HG02852 (cell line): ENCODE measurements around the gene IAPP.
"Not testable (repeated sequence)": the region's sequence is repeated elsewhere in the genome, so short reads cannot be mapped to it uniquely, and the experiment has no call there.

ENCODE experiments used
- ATAC-seq: cut with Tn5 transposase; IDR thresholded peaks from one replicate; pipeline ENCODE4 v1.9.1; 2021; ENCODE audit warnings: mild to moderate bottlenecking, moderate library complexity; ENCODE audit not compliant: unreplicated experiment

IAPP gene

GRCh38 chr12:21372602-21373001 is at the start of gene IAPP:
Gene IAPP, plus strand, starts transcription at chr12:21372902. Its CDS starts 450 bp downstream, at chr12:21373352.
- ATAC-seq: no peak

DNA sequence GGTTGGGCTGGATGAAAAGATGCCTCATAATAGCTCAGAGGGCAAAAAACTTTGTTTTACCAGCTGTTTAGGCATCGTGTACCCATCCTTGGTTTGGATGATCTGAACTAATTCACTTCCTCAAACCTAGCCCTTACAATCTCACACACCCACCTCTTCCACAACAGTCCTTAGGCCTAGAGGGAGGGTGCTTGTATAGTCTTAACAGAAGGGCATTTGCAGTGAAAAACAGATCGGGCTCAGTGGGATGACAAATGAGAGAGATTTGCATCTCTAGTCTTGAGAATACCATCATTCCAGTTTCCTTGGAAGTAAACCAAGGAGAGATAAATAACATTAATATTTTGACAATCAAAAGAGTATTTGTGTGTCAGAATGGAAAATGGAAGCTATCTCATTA is 49.0 kb upstream of the IAPP start:
- no peak for ATAC-seq

DNA sequence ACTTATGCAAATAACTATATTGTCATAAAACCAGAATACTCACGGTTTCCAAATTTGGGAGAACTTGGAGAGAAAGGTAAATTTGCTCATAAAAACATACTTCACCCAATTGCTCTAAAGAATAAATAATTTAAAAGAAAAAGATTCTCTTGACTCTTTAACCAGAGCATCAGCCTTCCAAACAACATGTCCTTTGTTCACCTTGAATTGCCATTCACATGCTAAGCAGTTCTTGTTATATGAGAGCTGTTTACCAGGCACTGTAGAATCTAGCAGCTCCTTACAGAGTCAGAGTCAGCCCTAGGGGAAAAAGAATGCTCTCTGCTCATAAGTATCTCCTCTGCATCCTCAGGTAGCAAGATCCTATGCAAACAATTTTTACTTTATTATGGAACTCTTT is 48.2 kb upstream of the IAPP start:
- ATAC-seq: no peak

- no peak for ATAC-seq
Observed at GRCh38 chr12:21328578-21328977, 44.1 kb upstream of the IAPP start.

- no peak for ATAC-seq
Observed at GRCh38 chr12:21330682-21331253, 41.9 kb upstream of the IAPP start.

DNA sequence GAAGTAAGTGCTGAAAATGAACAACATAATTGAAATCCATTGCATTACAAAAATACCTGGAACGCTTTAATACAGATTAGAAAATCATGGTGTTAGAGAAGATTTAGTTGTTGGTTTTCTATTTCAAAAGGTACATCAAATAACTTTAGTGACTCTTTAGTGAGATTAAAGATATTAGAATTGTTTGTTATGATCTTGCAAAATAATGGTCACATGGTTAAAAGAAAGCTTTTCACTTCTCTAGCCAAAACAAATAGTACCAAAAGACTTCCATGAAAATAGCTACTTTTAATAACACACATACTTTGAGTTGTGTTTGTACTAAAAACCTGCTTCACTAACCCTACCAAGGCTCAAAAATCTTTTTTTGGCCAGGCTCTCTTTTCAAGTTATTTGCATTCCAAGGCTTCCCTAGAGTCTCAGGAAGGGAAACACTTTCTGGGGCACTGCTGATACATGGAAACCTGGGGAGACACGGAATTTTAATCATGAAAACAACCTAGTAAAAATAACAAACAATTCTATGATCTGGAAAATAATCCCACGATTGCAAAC is 37.9 kb upstream of the IAPP start, which contains the start of gene SLCO1A2:
TSS of gene SLCO1A2 (minus strand) at position 147 of the 555 bp plus-strand sequence. CDS start 270 bp downstream, outside the sequence.
- no peak for ATAC-seq

GRCh38 chr12:21336656-21337055 is 36.0 kb upstream of the IAPP start:
- ATAC-seq: no peak

GRCh38 chr12:21337453-21337852 is 35.2 kb upstream of the IAPP start:
- no peak for ATAC-seq

GRCh38 chr12:21337959-21338744 is 34.5 kb upstream of the IAPP start:
- no peak for ATAC-seq

DNA sequence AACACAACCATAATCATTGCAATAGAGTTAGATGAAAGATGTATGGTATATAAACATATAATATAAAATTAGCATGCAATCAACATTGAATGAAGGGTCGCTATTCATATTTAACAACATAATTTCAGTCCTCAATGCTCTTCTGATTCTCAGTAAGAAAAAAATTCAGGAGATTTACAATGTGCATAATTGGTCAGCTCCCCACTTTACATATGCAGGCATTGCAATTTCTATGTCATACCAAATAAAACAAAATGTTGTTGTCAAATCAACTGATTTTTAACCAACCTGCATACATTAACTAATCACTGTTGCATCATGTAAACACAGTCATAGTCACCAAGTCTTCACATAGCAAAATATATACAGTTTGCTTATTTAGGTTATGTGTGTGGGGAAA is 32.8 kb upstream of the IAPP start:
- ATAC-seq: no peak

- no peak for ATAC-seq
Observed at GRCh38 chr12:21340403-21340802, 32.3 kb upstream of the IAPP start.

DNA sequence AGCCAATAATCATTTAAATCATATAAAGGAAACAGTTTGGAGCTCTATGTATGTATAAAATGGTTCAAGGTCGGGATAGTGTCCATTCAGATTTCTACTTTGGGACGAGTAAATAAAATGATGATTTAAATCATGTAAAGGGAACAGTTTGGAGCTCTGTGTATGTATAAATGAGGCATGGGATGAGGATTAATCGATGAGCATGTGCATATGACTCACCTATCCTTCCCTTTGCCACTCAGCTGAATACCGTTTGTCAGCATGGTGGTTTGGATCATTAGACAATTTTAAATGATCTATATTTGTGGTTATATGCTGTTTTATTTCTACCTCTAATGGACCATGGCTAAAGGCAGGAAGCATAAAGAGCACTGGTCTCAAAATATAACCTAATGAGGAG is 30.9 kb upstream of the IAPP start:
- no peak for ATAC-seq

DNA sequence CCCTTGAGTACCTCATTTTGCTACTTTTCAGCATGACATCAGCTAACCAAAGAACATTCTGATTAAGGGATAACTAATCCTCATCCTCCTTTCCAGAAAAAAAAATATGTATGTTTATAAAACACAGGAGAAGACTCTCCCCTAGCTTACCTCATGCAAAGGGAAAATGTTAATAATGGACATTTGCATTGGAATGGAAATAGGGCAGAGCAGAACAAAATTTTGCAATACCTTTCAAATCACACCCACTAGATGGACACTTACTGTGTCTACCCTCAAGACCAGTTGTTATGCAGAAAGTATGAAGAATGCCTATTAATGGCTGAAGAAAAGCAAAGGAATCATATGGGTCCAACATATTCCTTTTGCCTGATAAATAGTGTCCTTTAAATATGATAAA is 29.1 kb upstream of the IAPP start:
- no peak for ATAC-seq

DNA sequence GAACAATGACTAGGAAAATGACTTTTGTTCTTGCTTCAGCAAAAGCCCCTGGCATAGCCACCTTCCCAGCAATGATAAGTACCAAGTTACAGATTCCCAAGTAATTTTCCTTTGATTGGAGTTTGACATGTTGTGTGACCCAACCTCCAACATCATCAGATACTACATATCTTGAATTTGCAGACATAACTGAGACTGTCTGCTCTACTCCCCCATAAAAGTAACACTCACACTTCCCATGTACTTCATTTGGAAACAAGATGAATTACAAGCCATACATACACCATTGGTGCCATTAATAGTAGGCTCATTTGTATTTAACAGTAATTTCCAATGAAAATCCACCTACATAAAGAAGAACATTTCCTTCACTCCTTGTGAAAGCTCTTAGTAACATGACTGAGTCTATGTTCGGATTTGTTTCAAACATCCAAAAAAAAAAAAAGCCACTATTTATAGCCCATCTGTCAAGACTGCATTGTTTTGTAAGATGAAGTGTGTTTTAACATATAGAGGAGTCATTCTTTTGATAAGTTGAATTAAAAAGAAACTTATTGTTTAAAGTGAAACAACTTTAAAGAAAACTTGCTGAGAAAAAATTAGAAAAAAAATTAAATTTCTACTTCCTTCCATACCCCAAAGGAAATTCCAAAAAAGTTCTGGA is 26.0 kb upstream of the IAPP start:
- no peak for ATAC-seq

DNA sequence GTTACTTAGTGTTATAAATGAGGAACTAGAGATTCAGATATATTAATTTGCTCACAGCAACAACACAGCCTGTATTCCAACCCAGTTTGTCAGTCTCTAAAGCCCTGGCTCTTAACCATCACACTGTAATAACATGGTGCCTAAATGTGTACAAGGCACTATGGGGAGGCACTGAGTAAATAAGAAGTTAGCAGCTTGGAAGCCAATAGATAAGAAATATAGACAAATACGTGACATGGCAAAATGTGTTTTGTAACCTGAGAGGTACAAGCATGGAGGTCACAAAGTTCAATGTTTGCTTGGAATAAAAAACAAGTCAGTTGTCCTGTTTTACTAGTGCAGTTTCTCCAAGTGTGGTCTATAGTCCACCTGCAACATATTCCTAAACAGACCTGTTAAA is 21.7 kb upstream of the IAPP start:
- no peak for ATAC-seq

GRCh38 chr12:21353487-21353886 is 19.2 kb upstream of the IAPP start:
- ATAC-seq: no peak

DNA sequence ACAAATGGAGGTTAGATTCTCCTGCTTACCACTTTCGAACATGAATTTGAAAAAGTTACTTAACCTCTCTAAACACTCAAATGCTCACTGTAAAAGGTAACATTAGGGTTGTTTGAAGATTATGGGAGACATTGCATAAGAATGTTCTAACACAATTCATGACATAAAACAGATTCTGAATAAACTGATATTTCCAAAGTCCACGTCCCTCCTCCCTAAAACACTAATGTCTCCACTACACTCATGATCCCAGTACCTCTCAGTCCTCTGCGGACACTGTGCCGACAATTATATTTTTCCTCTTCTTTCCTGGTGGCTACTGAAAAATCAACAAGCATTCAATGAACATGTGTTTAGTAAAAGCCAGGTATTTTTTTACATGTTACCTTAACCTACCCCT is 18.8 kb upstream of the IAPP start:
- ATAC-seq: no peak

DNA sequence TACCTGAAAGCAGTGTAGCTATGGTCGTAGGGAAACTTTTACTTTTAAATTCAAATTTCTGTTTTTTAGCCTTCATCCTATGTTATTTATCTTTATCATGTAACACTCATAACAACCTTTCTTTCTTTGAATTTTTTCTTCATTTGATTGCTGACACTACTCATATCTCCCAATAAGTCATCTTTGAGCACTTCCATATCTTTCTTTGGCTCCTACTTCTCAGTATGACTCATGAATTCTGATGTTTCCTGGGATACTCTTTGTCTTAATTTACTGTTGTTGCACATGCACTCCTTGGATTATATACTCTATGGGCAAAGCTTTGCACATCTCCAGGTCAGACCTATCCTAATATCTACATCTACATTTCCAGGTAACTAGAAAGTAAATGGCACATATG is 18.1 kb upstream of the IAPP start:
- no peak for ATAC-seq

GRCh38 chr12:21360632-21361031 is 12.1 kb upstream of the IAPP start:
- not testable (repeated sequence) for ATAC-seq

GRCh38 chr12:21369141-21369980 is 3.3 kb upstream of the IAPP start:
- no peak for ATAC-seq
